ENCODE results near the gene EYS.

DNA sequence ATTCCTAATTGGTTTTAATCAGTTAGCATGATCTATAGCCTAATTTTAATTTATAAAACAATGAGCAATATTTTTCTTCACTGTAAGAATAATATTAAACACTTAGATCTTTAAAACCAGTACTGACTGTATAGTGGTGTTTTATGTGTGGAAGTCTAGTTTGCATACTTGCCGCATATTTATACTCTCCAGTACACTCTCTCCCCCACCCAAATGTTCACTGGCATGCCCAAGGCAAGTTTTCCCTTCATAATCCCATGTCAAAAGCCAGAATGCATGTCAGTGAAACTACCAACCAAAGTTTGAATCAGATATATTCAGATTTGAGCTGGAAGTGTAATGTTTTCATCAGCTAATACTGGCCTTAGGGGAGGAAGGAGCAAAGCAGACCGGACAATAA is 1565.3 kb downstream of the EYS start:
- TF ChIP-seq, protein P1, sequence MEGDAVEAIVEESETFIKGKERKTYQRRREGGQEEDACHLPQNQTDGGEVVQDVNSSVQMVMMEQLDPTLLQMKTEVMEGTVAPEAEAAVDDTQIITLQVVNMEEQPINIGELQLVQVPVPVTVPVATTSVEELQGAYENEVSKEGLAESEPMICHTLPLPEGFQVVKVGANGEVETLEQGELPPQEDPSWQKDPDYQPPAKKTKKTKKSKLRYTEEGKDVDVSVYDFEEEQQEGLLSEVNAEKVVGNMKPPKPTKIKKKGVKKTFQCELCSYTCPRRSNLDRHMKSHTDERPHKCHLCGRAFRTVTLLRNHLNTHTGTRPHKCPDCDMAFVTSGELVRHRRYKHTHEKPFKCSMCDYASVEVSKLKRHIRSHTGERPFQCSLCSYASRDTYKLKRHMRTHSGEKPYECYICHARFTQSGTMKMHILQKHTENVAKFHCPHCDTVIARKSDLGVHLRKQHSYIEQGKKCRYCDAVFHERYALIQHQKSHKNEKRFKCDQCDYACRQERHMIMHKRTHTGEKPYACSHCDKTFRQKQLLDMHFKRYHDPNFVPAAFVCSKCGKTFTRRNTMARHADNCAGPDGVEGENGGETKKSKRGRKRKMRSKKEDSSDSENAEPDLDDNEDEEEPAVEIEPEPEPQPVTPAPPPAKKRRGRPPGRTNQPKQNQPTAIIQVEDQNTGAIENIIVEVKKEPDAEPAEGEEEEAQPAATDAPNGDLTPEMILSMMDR (IDR thresholded peaks at IDR 0.05; ENCODE audit: low read depth, low read length): no peak
- TF ChIP-seq POLR2A (IDR thresholded peaks at IDR 0.05; ENCODE audit: extremely low read depth, insufficient read length): no peak
- no peak for TF ChIP-seq MYC (IDR thresholded peaks at IDR 0.05; ENCODE audit: low read depth, low read length)
